KBM-7 (cell line): ENCODE results near the gene NCF4.

Experiments used
- DNase-seq: peaks from one replicate; pipeline ENCODE4 v3.0.0-alpha.2; 2015
- in situ Hi-C: fragments of 300-500 bp; cut with MboI; formaldehyde crosslinking; loops from 2 replicates; pipeline ENCODE4 v1.14.3; 2020; ENCODE audit warnings: low sequenced_read_pairs, low pct_unique_long_range_greater_than_20kb, mixed read lengths

Gene NCF4

GRCh38 chr22:36860821-36861659 is at the start of gene NCF4:
Gene NCF4 (plus strand): TSS chr22:36861006. CDS start chr22:36861172, 166 bp downstream.
- in situ Hi-C loops, result no loop called here
- DNase-seq, result peak; percentile 99

GRCh38 chr22:36811094-36811800 is 49.6 kb upstream of the NCF4 start:
- no peak for DNase-seq
- in situ Hi-C loops, result no loop called here

- in situ Hi-C loops, result no loop called here
- DNase-seq, result no peak
These were observed 46.0 kb upstream of the NCF4 start for GRCh38 chr22:36814801-36815200.

GRCh38 chr22:36815558-36816338 is 45.1 kb upstream of the NCF4 start:
- in situ Hi-C loops, result no loop called here
- no peak for DNase-seq

GRCh38 chr22:36816339-36816635 is 44.5 kb upstream of the NCF4 start:
- in situ Hi-C loops, result no loop called here
- DNase-seq, result no peak

GRCh38 chr22:36816636-36817524 is 43.9 kb upstream of the NCF4 start, which contains the start of gene PVALB:
Gene PVALB (minus strand): TSS chr22:36817035. CDS start chr22:36817005, 30 bp downstream.
- in situ Hi-C loops, result no loop called here
- DNase-seq, result peak; percentile 15

GRCh38 chr22:36817525-36817848 is 43.3 kb upstream of the NCF4 start:
- in situ Hi-C loops, result no loop called here
- no peak for DNase-seq

GRCh38 chr22:36818010-36818642 is 42.7 kb upstream of the NCF4 start:
- no peak for DNase-seq
- in situ Hi-C loops, result no loop called here

GRCh38 chr22:36819112-36819511 is 41.7 kb upstream of the NCF4 start:
- in situ Hi-C loops, result no loop called here

GRCh38 chr22:36822581-36822980 is 38.2 kb upstream of the NCF4 start:
- in situ Hi-C loops, result no loop called here
- DNase-seq, result no peak

More at GRCh38 chr22:36819112-36819511, 41.7 kb upstream of the NCF4 start:
- no peak for DNase-seq

GRCh38 chr22:36823186-36823839 is 37.5 kb upstream of the NCF4 start:
- in situ Hi-C loops, result no loop called here
- no peak for DNase-seq

- in situ Hi-C loops, result no loop called here
- DNase-seq, result no peak
These were observed 36.2 kb upstream of the NCF4 start for GRCh38 chr22:36824655-36825054.

GRCh38 chr22:36826262-36826661 is 34.5 kb upstream of the NCF4 start:
- in situ Hi-C loops, result no loop called here
- no peak for DNase-seq

GRCh38 chr22:36828815-36829214 is 32.0 kb upstream of the NCF4 start:
- in situ Hi-C loops, result no loop called here
- no peak for DNase-seq

- in situ Hi-C loops, result no loop called here
These were observed 31.3 kb upstream of the NCF4 start for GRCh38 chr22:36829370-36830002.

GRCh38 chr22:36830601-36831000 is 30.2 kb upstream of the NCF4 start:
- no peak for DNase-seq
- in situ Hi-C loops, result no loop called here

More at GRCh38 chr22:36829370-36830002, 31.3 kb upstream of the NCF4 start:
- no peak for DNase-seq

GRCh38 chr22:36831206-36831605 is 29.6 kb upstream of the NCF4 start:
- no peak for DNase-seq
- in situ Hi-C loops, result no loop called here

GRCh38 chr22:36831717-36832116 is 29.1 kb upstream of the NCF4 start:
- no peak for DNase-seq

More at GRCh38 chr22:36831717-36832116, 29.1 kb upstream of the NCF4 start:
- in situ Hi-C loops, result no loop called here
